ENCODE data around the gene LIN28A.
"Not testable (repeated sequence)": the region's sequence is repeated elsewhere in the genome, so short reads cannot be mapped to it uniquely, and the experiment has no call there.

The LIN28A gene

GRCh38 chr1:26410706-26411623 lies at the start of gene LIN28A:
LIN28A (plus strand) TSS chr1:26410817; CDS start chr1:26410892, 75 bp downstream.
- DNase-seq = no peak

- no peak for DNase-seq
These were observed 49.0 kb upstream of the LIN28A start for GRCh38 chr1:26361605-26362122.

GRCh38 chr1:26362331-26362730 lies 48.3 kb upstream of the LIN28A start:
- no peak for DNase-seq

GRCh38 chr1:26363549-26364448 lies 46.8 kb upstream of the LIN28A start:
- peak; percentile 56 for DNase-seq

GRCh38 chr1:26364956-26365355 lies 45.7 kb upstream of the LIN28A start:
- no peak for DNase-seq

- no peak for DNase-seq
These were observed 43.2 kb upstream of the LIN28A start for GRCh38 chr1:26367441-26367840.

- no peak for DNase-seq
These were observed 42.6 kb upstream of the LIN28A start for GRCh38 chr1:26368006-26368405.

GRCh38 chr1:26368486-26368885 lies 42.1 kb upstream of the LIN28A start:
- no peak for DNase-seq

GRCh38 chr1:26370591-26371382 lies 39.8 kb upstream of the LIN28A start:
- DNase-seq = no peak

GRCh38 chr1:26372039-26372438 lies 38.6 kb upstream of the LIN28A start:
- no peak for DNase-seq

GRCh38 chr1:26372611-26373010 lies 38.0 kb upstream of the LIN28A start, which contains the start of gene ZNF683:
ZNF683 (minus strand) TSS chr1:26372750; CDS start chr1:26368571, 4,179 bp downstream.
- DNase-seq = not testable (repeated sequence)

- no peak for DNase-seq
These were observed 37.3 kb upstream of the LIN28A start for GRCh38 chr1:26373281-26373680.

GRCh38 chr1:26373789-26374188 lies 36.8 kb upstream of the LIN28A start:
- DNase-seq = no peak

GRCh38 chr1:26374361-26374760 lies 36.3 kb upstream of the LIN28A start:
- DNase-seq = not testable (repeated sequence)

GRCh38 chr1:26375081-26375480 lies 35.5 kb upstream of the LIN28A start:
- DNase-seq = no peak

- DNase-seq = no peak
These were observed 34.6 kb upstream of the LIN28A start for GRCh38 chr1:26376050-26376449.

- DNase-seq = no peak
These were observed 32.3 kb upstream of the LIN28A start for GRCh38 chr1:26378088-26378878.

- no peak for DNase-seq
These were observed 31.8 kb upstream of the LIN28A start for GRCh38 chr1:26378879-26379251.

GRCh38 chr1:26384076-26384475 lies 26.5 kb upstream of the LIN28A start:
- no peak for DNase-seq

GRCh38 chr1:26385063-26385462 lies 25.6 kb upstream of the LIN28A start:
- not testable (repeated sequence) for DNase-seq

- DNase-seq = peak; percentile 8
These were observed 23.2 kb upstream of the LIN28A start for GRCh38 chr1:26387447-26387846.
